ENCODE measurements around the gene FCRL3.

The FCRL3 gene

DNA sequence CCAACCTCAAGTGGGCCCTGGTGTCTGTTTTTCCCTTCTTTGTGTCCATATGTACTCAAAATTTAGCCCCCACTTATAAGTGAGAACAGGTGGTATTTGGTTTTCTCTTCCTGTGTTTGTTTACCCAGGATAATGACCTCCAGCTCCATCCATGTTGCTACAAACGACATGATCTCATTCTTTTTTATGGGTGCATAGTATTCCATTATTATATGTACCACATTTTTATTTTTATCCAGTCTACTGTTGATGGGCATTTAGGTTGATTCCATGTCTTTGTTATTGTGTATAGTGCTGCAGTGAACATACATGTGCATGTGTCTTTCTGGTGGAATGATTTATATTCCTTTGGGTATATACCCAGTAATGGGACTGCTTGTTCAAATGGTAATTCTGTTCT, 27.6 kb downstream of the FCRL3 start:
- DNase-seq: no peak

DNA sequence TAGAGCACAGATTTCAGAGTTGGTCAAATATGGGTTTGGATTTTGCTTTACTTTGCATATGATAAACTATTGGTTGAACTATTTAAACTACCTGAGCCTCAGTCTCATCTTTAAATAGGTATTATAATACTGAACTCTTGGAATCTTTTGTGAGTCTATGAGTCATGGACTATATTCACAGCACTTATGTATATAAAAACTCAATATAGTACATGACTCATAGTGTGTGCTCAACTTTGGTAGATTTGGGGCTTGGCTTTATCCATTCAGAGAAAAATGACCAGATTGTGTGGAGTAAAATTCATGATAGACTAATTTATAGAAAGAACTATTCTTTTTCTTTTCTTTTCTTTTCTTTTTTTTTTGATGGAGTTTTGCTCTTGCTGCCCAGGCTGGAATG, 28.7 kb downstream of the FCRL3 start:
- DNase-seq: no peak

DNA sequence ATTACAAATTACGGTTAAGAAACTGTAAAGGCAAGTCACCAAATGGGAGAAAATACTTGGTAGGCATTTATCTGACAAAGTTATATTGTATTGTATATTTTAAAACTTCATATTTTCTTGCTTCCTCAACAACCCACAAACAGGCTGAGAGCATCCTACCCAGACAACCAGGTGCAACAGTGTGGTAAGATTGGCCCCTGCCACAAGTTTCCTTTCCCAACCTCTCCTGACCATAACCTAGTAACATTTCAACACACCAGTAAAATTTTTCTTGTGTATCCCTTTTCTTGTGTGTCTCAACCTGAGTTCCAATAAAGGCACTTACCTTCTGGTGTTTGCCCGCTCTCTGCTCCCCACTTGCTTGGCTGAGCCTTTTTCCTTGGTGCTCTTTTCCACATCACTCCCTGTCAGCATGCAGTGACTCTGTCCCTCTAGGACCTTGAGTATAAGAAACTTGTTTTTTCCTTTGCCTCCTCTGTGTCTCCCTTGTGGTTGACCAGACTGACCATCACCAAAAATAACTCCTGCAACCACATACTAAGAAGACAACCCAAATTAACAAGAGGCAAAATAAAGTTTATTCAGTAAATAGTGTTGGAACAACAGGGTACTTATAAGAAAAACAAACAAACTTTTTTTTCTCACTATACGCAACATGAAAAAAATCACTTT, 40.9 kb downstream of the FCRL3 start:
- no peak for DNase-seq

DNA sequence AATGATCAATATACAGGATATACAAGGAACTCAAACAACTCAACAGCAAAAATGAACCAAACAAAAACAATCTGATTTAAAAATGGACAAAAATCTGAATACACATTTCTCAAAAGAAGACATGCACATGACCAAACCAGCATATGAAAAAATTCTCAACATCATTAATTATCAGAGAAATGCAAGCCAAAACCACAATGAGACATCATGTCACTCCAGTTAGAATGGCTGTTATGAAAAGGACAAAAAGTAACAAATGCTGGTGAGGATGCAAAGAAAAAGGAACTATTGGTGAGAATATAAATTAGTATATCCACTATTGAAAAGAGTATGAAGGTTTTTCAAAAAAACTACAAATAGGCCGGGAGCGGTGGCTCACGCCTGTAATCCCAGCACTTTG, 42.0 kb downstream of the FCRL3 start:
- no peak for DNase-seq

DNA sequence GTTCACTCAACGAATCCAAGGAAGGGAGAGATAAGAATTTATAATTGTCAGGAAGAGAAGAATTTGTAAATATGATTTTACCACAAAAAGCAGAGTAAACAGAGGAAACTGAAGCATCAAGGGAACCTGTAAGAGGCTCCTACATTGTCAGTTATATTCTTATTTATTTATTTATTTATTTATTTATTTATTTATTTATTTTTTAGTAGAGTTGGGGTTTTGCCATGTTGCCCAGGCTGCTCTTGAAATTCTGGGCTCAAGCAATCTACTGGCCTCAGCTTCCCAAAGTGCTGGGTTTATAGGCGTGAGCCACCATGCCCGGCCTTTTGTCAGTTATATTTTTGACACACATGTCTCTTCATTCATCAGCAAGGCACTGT, 47.1 kb downstream of the FCRL3 start:
- DNase-seq: no peak

DNA sequence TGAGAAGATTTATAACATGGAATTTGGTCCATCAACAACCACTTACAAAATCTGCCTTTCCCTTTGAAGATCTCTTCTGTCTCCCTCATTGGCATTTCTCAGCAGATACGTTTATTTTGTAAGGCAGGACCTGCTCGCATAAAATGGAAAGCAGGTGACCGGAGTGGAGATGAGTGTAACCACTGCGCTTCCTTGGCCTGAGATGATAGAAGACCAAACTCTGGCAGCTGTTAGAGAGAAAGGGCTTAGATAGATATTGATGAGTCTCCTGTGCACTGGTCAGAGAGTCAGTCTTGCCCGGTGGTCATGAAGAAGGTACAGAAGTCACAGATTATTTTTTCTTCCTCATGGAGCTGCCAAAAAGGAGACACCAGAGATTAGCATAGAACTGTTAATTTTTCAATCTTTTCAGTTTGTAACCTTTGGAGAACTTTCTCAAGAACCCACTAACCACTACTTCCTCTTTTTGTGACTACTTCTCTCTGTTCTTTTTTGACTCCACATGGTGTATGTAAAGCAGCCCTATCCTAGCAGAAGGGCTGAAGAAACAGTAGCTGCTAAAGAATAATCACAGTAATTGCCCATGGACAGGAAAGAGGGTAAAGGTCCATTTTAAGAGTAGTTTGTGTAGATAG, 47.6 kb downstream of the FCRL3 start:
- no peak for DNase-seq

DNA sequence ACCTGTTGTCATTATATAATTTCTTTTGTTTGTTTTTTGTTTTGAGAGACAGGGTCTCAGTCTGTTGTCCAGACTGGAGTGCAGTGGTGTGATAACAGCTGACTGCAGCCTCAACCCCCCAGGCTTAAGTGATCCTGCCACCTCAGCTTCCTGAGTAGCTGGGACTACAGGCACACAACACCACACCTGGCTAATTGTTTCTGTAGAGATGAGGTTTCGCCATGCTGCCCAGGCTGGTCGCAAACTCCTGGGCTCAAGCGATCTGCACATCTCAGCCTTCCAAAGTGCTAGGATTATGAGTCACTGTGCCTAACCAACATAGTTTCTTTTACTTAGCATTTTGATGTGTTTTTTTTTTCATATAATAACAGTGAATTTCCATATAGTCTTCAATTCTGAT, 52.3 kb downstream of the FCRL3 start:
- no peak for DNase-seq

DNA sequence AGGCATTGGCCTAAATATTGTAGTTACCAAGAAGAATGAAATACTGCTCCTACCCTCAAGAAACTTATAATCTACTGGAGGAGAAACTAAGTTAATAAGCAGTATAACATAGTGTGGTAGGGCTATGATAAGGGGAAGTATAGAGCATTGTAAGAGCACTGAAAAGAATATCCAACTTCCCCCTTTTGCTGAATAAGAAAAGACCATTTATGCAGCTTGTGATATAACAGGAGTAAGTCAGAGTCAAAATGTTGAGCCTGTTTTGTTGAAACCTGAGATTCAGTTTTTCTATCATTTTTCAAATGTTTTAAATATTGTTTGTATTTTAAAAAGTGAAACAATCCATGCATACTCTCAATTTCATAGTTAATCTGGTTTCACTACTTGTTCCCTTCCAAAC, 54.4 kb downstream of the FCRL3 start:
- no peak for DNase-seq

DNA sequence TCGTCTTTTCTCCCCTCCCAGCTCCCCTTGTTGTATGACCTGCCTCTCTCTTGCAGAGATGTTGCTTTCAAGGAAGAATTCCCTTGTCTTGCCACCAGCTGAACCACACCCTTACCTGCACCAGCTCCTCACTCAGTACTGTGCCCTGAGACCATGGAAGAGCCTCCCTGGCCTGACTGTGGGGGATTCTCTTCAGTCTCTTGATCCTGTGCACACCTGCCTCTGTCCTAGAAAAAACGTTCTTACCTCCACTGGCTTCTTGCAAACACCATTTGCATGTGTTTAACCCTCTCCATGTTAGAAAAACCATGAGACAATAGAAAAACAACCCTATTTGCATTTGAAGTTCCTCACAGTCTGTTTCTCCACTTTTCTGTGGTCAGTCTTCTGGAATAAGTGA, 59.4 kb downstream of the FCRL3 start:
- DNase-seq: no peak

DNA sequence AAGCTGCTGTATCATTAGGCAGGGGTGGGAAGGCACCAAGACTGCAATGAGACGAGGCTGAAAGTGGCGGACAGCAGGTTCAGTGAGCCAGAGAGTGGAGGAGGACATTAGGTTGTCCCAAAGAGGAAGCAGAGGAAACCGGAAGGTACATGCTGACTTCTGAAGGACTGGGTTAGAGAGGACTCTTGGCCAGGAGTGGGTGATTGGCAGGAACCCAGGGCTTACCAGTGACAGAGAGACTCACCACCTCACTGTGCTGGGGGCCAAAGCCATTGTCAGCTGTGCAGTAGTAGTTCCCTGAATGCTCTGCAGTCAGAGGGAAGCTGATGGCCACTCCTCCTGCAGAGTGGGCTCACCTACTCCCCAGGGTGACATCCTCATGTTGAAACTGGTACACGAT, 60.8 kb downstream of the FCRL3 start:
- DNase-seq: no peak

DNA sequence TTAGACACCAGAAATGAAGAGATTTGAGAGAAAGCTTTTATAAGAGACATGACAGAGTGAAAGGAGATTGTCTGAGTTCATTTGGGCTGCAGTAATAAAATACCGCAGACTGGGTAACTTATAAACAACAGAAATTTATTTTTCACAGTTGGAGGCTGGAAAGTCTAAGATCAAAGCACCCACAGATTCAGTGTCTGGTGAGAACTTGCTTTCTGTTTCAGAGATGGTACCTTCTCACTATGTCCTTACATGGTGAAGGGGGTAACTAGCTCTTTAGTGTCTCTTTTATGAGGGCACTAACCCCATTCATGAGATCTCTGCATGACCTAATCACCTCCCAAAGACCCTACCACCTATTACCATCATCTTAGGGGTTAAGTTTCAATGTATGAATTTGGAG, 71.8 kb downstream of the FCRL3 start:
- DNase-seq: no peak
